Activated T-helper 1 cell treated with anti-CD3 and anti-CD28 coated beads, Interleukin-12 subunit alpha, Interleukin-12 subunit beta, Interleukin-2, Interleukin-4 antibody, amounts not matched to agents 30 ng/mL and 10 ng/mL and 1 ng/mL, durations not matched to agents 14 hours and 24 hours and 36 hours (primary cell): ENCODE results near the gene UNC5A. TPM values are rescaled to one million over a fixed set of nuclear protein-coding genes. Genes with fewer than 3 reads are reported as not detected.

Experiments used
- DNase-seq: peaks from one replicate; pipeline ENCODE4 v3.0.0; 2021; ENCODE audit warnings: low spot score
- H3K27ac Mint-ChIP-seq: one replicate; pipeline ENCODE4 v1.8.0; 2021; ENCODE audit warnings: mild to moderate bottlenecking, mixed read lengths
- H3K27me3 Mint-ChIP-seq: one replicate; pipeline ENCODE4 v1.8.0; 2022; ENCODE audit warnings: mild to moderate bottlenecking, moderate library complexity, mixed read lengths; ENCODE audit not compliant: insufficient read depth
- H3K36me3 Mint-ChIP-seq: one replicate; pipeline ENCODE4 v1.8.0; 2021; ENCODE audit warnings: low read depth, mixed read lengths
- H3K4me1 Mint-ChIP-seq: one replicate; pipeline ENCODE4 v1.8.0; 2021; ENCODE audit warnings: low read depth, mixed read lengths
- H3K4me3 Mint-ChIP-seq: one replicate; pipeline ENCODE4 v1.8.0; 2021; ENCODE audit warnings: mild to moderate bottlenecking, moderate library complexity, mixed read lengths
- H3K9me3 Mint-ChIP-seq: one replicate; pipeline ENCODE4 v1.8.0; 2021; ENCODE audit warnings: mixed read lengths
- intact Hi-C: fragments of 100-400 bp; cut with micrococcal nuclease; formaldehyde crosslinking; loops from one replicate; pipeline ENCODE4 v1.15.1; 2024
- total RNA-seq: library from RNA; stranded (reverse); gene quantifications from 2 replicates; pipeline ENCODE4 v1.2.3, GENCODE V29; 2022

Gene UNC5A
- total RNA-seq, 1 donor from 2014 or later = not detected

- Mint-ChIP-seq H3K27ac (no peak overlapping the region), H3K27me3 (peaks cover 48% of the 10 kb centered on the region), H3K9me3 (no peaks in the 10 kb centered on the region), H3K36me3 (no peaks in the 10 kb centered on the region), H3K4me1 (peaks cover 16% of the 10 kb centered on the region), H3K4me3 (no peak overlapping the region)
- DNase-seq = no peak
- intact Hi-C loops = no loop called here
Measured at GRCh38 chr5:176814313-176814685, 3.9 kb downstream of the UNC5A start.

GRCh38 chr5:176814836-176815438, 4.6 kb downstream of the UNC5A start:
- Mint-ChIP-seq H3K27me3 (peaks cover 50% of the 10 kb centered on the region), H3K27ac (no peak overlapping the region), H3K36me3 (no peaks in the 10 kb centered on the region), H3K4me3 (no peak overlapping the region), H3K9me3 (no peaks in the 10 kb centered on the region), H3K4me1 (peaks cover 12% of the 10 kb centered on the region)
- no peak for DNase-seq
- intact Hi-C loops = no loop called here

DNA sequence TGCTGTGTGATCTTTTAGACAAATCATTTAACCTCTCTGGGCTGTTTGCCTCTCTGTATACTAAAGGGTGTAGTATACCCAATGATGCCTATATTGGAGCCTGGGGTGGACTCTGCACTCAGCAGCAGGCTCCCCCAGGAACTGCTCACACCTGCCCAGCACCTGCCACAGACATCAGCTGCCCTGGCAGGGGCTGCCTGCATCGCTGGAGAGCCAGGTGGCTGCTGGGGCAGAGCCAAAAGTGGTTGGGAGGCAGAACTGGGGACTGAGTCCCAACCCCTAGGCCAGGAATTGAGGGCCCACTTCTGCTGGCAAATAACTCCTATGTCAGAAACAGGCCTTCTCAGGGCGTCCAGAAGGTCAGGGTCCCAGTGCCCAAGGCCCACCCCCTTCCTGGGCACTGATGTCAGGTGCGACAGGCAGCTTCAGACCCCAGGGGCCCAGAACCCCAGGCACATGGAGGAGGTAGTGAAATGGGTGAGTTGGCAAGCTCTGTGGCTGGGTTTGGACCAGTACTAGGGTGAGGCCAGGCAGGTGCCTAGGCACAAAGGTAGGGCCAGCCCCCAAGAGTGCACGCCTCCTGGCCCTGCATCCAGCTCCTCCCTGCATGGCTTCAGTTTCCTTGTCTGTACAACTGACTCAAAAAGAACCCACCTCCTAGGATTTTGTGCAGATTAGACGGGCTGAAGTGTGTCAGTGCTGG, 5.8 kb downstream of the UNC5A start:
- intact Hi-C loops = no loop called here
- H3K27me3 Mint-ChIP-seq = peaks cover 55% of the 10 kb centered on the region
- H3K4me3 Mint-ChIP-seq = no peak overlapping the region
- peaks cover 9% of the 10 kb centered on the region for H3K4me1 Mint-ChIP-seq
- H3K36me3 Mint-ChIP-seq = no peaks in the 10 kb centered on the region
- H3K9me3 Mint-ChIP-seq = no peaks in the 10 kb centered on the region
- no peak for DNase-seq
- H3K27ac Mint-ChIP-seq = no peak overlapping the region

- intact Hi-C loops = loop anchor here (1.0 kb wide), 1 partner anchor 156 kb away; no protein-coding TSS in a partner anchor
- Mint-ChIP-seq H3K27me3 (peaks cover 48% of the 10 kb centered on the region), H3K4me3 (no peak overlapping the region), H3K9me3 (no peaks in the 10 kb centered on the region), H3K36me3 (no peaks in the 10 kb centered on the region), H3K27ac (no peak overlapping the region), H3K4me1 (peaks cover 7% of the 10 kb centered on the region)
- no peak for DNase-seq
Measured at GRCh38 chr5:176816791-176817347, 6.5 kb downstream of the UNC5A start.

DNA sequence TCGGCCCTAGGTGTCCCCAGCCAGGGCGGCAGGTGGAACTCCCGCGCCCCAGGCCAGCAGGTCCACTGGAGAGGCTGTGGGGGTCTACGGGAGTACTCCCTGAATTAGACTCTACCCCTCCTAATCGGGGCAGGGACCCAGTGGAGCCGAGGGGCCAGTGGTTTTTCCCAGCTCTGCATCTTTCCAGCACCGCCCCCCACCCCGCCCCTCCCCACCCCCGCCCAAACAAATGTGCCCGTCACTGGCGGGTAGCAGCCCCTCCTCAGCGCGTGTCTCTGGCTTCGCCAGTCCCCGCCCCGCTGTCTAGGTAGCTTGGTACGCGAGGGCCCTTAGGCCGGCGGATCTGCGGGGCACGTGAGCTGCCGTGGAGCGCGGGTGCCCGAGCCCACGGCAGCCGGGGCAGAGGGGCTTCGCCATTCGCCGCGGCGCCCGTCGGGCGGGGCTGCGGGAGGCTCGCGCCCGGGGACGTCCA, 7.0 kb downstream of the UNC5A start:
- Mint-ChIP-seq H3K4me1 (peaks cover 7% of the 10 kb centered on the region), H3K4me3 (no peak overlapping the region), H3K9me3 (no peaks in the 10 kb centered on the region), H3K27me3 (peaks cover 43% of the 10 kb centered on the region), H3K27ac (no peak overlapping the region), H3K36me3 (no peaks in the 10 kb centered on the region)
- intact Hi-C loops = loop anchor here (1.0 kb wide), 1 partner anchor 156 kb away; no protein-coding TSS in a partner anchor
- DNase-seq = no peak

DNA sequence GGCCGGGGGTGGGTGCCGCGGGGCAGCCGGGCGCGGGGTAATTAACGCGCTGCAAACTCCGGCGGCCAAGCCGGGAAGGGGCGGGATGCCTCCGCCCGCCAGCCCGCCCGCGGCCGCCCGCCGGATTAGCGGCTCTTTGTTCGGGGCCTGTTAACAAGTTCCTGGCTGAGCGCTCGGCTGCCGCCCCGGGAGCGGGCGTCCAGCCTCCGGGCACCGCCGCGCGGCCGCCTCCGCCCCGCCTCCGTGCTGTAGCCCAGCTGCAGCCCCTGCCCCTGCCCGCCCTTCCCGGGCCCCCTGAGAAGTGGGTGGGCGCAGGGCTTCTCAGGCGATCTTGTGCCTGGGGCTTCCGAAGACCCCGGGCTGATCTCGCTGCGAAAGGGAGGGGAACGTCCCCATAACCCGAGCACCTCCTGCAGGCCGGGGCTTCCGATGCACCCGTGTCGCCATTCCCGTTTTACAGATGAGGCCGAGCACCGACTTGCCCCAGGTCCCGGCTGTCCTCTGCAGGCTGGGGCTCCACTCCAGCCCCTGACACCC, 7.5 kb downstream of the UNC5A start:
- peaks cover 43% of the 10 kb centered on the region for H3K27me3 Mint-ChIP-seq
- H3K4me1 Mint-ChIP-seq = peaks cover 7% of the 10 kb centered on the region
- no peak for DNase-seq
- intact Hi-C loops = loop anchor here (1.0 kb wide), 1 partner anchor 157 kb away; no protein-coding TSS in a partner anchor
- no peak overlapping the region for H3K4me3 Mint-ChIP-seq
- no peaks in the 10 kb centered on the region for H3K9me3 Mint-ChIP-seq
- H3K36me3 Mint-ChIP-seq = no peaks in the 10 kb centered on the region
- H3K27ac Mint-ChIP-seq = no peak overlapping the region

DNA sequence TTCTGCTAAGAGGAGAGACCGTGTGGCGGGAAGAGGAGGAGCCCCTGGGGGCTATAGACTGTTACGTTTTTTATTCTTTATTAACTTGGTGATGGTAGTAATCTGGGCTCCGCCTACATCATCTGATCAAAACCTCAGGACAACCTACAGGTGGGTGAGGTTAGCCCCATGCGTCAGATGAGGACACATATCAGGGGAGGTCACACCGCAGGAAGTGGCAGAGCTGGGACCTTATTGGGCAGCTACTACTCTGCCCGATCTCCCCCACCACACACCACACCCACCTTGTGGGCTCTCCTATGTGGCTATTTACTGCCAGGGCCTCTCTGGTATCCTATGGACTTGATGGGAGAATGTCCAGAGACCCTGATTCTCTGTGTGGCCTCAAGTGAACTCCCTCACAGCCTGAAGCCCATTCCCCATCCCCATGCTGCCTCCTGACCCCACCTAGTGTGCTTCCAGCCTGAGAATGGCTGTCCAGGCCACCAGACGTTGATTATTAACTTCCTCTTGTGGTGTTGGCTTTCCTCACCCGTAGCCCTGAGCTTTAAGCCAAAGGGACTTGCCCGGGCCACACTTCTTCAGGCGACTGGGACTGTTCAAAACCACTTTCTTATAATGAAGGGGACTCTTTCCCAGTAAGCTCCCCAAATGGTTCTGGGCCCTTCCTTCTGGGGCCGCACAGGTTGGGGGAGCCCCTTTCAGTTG, 8.2 kb downstream of the UNC5A start:
- intact Hi-C loops = no loop called here
- Mint-ChIP-seq H3K36me3 (no peaks in the 10 kb centered on the region), H3K27me3 (peaks cover 43% of the 10 kb centered on the region), H3K27ac (no peak overlapping the region), H3K4me3 (no peak overlapping the region), H3K4me1 (peaks cover 7% of the 10 kb centered on the region), H3K9me3 (no peaks in the 10 kb centered on the region)
- DNase-seq = no peak

DNA sequence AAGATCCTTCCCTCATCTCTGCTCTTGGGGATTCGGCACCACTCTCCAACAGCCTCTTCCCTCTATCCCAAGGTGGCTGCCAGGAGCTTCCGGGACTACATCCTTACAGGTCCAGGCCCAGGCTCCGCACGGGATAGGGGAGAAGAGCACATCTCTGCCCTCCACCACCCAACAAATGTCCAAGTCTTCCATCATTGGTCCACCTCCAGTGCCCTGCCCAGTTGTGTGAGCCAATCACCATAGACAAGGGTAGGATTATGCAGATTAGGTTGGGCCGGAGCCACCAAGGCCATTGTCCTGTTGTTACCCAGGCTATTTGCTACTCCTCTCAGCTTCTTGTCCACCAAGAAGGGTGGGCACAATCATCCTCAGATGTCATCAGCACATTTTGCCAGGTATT, 9.1 kb downstream of the UNC5A start:
- Mint-ChIP-seq H3K4me1 (peaks cover 7% of the 10 kb centered on the region), H3K36me3 (no peaks in the 10 kb centered on the region), H3K27me3 (peaks cover 36% of the 10 kb centered on the region), H3K27ac (no peak overlapping the region), H3K9me3 (no peaks in the 10 kb centered on the region), H3K4me3 (no peak overlapping the region)
- DNase-seq = no peak
- intact Hi-C loops = no loop called here

GRCh38 chr5:176820937-176821336, 10.6 kb downstream of the UNC5A start:
- Mint-ChIP-seq H3K36me3 (no peaks in the 10 kb centered on the region), H3K27me3 (peaks cover 34% of the 10 kb centered on the region)

DNA sequence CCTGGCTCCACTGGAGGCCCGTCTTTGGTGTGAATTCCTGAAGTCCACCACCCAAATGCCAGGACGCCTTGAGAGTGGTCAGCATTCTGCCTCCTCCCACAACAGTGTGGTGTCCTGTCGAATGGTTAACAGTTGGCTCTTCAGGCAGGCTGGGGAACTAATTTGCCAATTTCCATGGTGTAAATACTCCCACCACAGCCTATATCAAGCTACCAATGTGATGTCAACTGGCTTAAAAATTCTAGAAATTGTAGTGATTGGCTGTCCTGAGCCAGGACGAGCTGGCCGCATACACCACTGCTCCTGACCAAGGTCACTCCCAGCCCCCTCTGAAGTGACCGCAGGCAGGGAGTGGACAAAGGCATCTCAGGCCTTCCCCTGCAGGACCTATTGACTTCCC, 11.1 kb downstream of the UNC5A start:
- DNase-seq = no peak
- intact Hi-C loops = no loop called here
- Mint-ChIP-seq H3K36me3 (no peaks in the 10 kb centered on the region), H3K9me3 (no peaks in the 10 kb centered on the region), H3K27ac (no peak overlapping the region), H3K4me1 (peaks cover 7% of the 10 kb centered on the region), H3K27me3 (peaks cover 34% of the 10 kb centered on the region), H3K4me3 (no peak overlapping the region)

More at GRCh38 chr5:176820937-176821336, 10.6 kb downstream of the UNC5A start:
- Mint-ChIP-seq H3K27ac (no peak overlapping the region), H3K4me3 (no peak overlapping the region), H3K9me3 (no peaks in the 10 kb centered on the region), H3K4me1 (peaks cover 7% of the 10 kb centered on the region)
- DNase-seq = no peak
- intact Hi-C loops = no loop called here

DNA sequence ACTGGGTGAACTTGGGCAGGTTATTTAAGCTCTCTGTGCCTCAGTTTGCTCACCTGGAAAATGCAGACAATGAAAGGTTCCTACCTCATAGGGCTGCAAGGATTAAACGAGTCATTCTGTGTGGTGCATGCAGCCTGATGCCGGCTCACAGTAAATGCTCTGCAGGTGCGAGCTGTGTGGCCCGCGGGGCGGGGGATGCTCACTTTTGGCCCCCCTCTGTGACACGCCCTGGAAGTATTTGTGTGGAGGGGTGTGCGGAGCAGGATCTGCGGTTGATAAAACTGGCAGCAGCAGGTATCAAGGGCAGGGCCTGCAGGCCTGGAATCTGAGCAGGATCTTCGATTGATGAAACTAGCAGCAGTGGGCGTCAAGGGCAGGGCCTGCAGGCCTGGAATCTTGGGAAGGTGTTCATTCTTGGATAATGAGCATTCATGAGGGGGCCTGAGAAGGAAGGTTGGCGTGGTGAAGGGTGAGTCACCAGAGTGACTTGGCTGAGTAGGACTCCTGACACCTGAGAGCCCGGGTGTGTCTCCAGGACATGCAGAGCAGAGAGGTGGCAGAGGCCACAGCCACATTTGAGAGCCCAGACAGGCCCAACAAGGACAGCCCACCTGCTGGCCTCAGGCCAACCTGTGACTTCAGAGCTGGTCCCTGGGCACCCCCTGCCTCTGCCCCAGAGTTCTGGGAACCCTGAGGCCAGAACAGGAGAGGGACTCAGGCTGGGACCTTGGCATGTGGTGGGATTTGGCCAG, 11.9 kb downstream of the UNC5A start:
- Mint-ChIP-seq H3K9me3 (no peaks in the 10 kb centered on the region), H3K36me3 (no peaks in the 10 kb centered on the region), H3K4me3 (no peak overlapping the region), H3K27me3 (peaks cover 29% of the 10 kb centered on the region), H3K27ac (no peak overlapping the region), H3K4me1 (peaks cover 7% of the 10 kb centered on the region)
- no peak for DNase-seq
- intact Hi-C loops = no loop called here

DNA sequence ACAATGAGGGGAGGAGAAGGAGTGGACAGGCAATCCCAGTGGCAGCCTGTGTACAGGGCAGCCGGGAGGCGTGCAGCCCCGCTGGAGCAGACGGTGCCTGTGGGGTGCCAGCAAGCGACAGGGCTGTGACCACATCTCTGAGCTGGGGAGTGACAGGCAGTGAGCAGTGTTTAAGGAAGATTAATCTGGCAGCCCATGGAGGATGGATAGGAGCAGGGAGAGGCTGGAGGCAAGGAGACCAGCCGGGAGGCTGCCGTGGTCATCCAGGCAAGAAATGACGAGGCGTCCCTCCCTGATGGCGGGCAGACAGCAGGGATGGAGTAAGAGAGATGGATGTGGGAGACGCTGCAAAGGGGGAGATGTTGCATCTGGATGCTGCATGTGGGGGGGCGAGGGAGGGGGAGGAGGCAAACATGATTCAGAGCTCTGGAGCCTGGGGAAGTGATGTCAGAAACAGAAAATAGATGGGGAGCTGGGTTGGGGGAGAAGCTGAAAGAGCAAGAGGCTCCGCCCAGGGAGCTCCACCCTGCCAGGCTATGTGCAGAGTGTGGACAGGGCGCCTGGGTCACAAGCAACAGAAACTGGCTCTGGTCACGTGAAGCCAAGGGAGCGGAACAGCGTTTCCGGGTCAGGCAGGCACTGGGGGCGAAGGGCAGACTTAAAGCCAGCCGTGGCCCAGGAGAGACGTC, 12.6 kb downstream of the UNC5A start:
- H3K9me3 Mint-ChIP-seq = no peaks in the 10 kb centered on the region
- peaks cover 29% of the 10 kb centered on the region for H3K27me3 Mint-ChIP-seq
- H3K4me1 Mint-ChIP-seq = peaks cover 7% of the 10 kb centered on the region
- H3K36me3 Mint-ChIP-seq = no peaks in the 10 kb centered on the region
- intact Hi-C loops = no loop called here
- H3K4me3 Mint-ChIP-seq = no peak overlapping the region
- no peak for DNase-seq
- H3K27ac Mint-ChIP-seq = no peak overlapping the region
